Fibroblast of villous mesenchyme (primary cell): ENCODE results near the gene NEURL1B. TPM values are rescaled to one million over a fixed set of nuclear protein-coding genes. Genes with fewer than 3 reads are reported as not detected.
A peak's percentile ranks its signal among the peaks of the same experiment; 100 is the strongest.

Source experiments
- DNase-seq: peaks from one replicate; pipeline ENCODE4 v3.0.0-alpha.2; 2010; ENCODE audit warnings: low read depth
- H3K4me3 ChIP-seq: 2 replicates; pipeline ENCODE4 v1.5.1; 2011; ENCODE audit warnings: low read depth, mild to moderate bottlenecking, low read length
- total RNA-seq: library from RNA; depleted of rRNA; stranded (reverse); fragments of >200 nt; gene quantifications from 2 replicates; pipeline ENCODE4 v1.2.3, GENCODE V29; 2012
- TF ChIP-seq, protein P1 (sequence below): IDR thresholded peaks from 2 replicates; pipeline ENCODE4 v1.5.1; 2012; ENCODE audit warnings: low read depth, mild to moderate bottlenecking, low read length; ENCODE audit not compliant: insufficient read depth

NEURL1B gene
- total RNA-seq, 1 donor = 4.3 TPM

DNA sequence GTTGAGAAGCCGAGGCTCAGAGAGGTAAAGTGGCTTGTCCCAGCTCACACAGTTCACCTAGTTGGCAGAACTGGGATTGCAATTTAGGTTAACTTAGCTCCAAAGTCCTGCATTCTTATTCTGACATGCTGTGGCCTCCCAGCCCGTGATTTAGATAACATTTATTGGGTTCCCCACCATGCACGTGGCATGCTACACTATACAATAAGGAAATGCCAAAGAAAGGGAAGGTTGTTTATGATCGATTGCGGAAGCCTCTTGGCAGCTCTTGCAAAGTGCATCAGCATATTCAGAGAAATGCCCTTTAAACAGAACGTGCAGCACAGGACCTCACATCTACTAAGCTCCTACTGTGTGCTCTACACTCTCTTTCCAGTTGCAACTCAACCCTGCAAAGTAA lies 3.2 kb downstream of the NEURL1B start:
- TF ChIP-seq, protein P1, sequence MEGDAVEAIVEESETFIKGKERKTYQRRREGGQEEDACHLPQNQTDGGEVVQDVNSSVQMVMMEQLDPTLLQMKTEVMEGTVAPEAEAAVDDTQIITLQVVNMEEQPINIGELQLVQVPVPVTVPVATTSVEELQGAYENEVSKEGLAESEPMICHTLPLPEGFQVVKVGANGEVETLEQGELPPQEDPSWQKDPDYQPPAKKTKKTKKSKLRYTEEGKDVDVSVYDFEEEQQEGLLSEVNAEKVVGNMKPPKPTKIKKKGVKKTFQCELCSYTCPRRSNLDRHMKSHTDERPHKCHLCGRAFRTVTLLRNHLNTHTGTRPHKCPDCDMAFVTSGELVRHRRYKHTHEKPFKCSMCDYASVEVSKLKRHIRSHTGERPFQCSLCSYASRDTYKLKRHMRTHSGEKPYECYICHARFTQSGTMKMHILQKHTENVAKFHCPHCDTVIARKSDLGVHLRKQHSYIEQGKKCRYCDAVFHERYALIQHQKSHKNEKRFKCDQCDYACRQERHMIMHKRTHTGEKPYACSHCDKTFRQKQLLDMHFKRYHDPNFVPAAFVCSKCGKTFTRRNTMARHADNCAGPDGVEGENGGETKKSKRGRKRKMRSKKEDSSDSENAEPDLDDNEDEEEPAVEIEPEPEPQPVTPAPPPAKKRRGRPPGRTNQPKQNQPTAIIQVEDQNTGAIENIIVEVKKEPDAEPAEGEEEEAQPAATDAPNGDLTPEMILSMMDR = no peak
- no peak overlapping the region for H3K4me3 ChIP-seq

DNA sequence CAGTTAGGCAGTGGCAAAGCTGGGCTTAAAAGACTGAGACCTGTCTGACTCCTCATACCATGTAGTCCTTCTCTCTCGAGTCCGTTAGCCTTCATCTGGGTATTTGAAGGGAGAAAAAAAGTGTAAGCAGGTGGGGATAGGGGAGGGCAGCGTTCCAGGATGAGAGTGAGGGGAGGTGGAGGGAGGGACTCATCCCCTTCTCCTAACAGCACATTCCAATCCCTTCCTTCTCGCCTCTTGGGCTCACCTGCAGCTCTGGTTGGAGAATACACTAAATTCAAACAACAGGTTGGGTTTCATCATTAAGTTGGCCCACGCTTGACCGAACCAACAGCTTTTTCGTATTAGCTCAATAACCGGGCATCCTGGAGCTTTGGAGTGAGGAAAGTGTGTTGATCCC lies 3.6 kb downstream of the NEURL1B start:
- no peak for DNase-seq
- no peak overlapping the region for H3K4me3 ChIP-seq
- TF ChIP-seq, protein P1 = no peak

More for the DNA sequence above, 3.2 kb downstream of the NEURL1B start:
- no peak for DNase-seq

DNA sequence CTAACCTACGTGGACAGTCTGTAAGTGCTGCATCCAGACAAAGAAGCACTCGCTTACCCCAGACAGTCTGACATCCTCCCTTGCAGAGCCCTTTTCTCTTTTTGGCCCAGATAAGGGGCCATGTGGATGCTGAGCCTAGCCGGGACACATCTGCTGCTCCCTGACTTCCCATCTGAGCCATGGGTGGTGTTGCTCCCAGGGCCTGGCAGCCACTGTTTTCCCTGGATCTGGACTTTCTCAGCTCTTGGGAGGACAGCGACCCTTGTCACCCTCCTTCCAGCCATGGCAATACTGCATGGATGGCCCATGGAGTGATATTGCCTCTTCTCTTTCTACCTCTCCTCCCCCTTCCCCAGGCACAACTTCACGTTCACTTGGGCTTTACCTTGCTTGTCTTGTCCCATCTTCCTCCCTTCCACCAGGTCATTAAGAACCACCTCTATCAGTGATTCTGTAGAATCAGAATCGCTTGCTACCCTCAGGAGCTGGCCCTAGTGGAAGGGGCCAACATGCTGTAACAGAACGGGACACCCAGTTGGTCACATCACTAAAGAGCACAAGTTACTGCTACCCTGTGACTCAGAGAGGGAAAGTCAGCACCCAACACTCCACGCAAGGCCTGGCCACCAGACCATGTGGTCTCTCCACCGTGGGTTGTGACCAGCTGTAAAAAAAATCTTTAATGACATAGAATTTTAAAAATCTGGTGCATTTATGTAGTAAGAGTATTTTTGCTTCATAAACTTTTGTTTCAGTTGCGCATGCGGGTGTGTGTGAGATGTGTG lies 4.4 kb downstream of the NEURL1B start:
- H3K4me3 ChIP-seq = no peak overlapping the region
- TF ChIP-seq, protein P1 = no peak
- DNase-seq = no peak

DNA sequence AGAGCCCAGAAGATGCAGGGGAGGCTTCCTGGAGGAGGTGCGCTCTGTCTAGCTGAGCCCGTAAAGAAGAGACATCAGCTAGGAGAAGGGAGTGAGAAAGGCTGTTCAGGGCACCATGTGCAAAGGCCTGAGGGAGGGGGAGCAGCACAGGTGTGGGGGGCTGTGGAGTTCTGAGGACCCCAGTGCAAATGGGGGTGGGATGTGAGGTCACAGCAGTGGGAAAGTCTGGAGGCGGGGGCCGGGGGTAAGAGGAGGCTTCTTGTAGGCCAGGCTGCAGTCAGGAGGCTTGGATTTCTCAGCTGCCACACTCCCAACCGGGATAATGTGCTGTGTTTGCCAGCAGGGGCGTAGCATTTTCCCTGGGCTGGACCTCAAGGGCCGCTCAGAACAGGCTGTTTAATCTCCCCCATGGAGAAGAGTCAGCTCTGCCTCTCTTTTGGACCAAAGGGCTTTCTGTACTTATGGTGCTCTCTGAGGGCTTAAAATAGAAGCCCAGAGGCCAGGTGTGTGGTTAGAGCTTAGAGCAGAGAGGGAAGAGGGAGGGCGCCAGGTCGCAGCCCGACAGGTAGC lies 5.7 kb downstream of the NEURL1B start:
- H3K4me3 ChIP-seq = no peak overlapping the region
- DNase-seq = peak; percentile 20
- TF ChIP-seq, protein P1 = peak; percentile 51

DNA sequence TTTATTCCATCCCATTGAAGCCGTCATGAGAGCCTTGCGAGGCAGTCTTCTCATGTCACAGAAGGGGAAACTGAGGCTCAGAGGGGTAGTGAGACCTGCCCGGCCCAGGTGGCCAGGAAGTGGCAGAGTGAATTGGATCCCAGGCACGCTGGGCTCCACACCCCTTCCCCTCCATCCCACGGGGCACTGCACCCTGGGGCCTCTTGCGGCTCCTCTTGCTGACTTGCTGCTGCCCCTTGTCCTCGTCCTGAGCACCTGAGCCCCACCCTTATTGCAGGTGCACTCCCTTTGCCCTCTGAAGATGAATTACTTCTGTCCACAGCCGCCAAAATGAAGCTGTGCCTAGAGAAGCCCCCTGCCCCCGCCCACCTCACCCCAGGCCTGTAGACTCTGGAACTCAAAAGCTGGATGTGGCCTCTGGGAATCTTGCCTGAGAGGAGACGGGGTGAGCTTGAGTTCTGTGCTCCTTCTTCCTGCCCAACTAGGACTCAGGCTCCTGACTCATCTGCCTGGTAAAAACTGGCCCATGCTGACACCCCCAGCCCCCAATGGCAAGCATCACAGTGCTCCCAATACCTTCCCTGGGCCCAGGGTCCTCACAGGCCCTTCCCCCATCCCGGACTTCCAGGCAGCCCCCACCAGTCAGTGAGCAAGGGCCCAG lies 6.4 kb downstream of the NEURL1B start:
- TF ChIP-seq, protein P1 = no peak
- DNase-seq = no peak
- H3K4me3 ChIP-seq = no peak overlapping the region

DNA sequence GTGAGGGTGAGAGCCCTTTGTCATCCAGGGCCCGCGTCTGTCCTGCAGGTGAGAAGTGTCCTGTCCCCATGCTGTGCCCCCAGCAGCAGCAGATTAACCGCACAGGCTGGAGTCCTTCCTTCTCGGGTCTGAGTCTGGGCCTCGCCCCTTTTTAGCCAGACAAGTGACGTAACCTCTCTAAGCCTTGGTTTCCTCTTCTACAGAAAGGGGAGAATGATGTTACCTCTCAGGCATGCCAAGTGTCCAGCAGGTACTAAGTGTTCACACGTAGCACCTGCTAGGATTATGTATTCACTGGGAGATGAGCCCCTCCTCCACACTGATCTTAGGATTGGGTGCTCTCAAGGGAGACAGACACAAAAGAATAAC lies 6.9 kb downstream of the NEURL1B start:
- TF ChIP-seq, protein P1 = no peak
- peak; percentile 34 for DNase-seq
- H3K4me3 ChIP-seq = no peak overlapping the region
